Tibial nerve (tissue), 4 donors: ENCODE measurements around the gene ZNF597.

Source experiments
- CTCF ChIP-seq, 5 experiments: fragments of 200-600 bp in 3 of 5; fragments of 450-650 bp in 2 of 5; sonication (generic) in 3 of 5; IDR thresholded peaks; one replicate each; pipeline ENCODE4 v1.5.1; 2016 to 2019; ENCODE audit warnings: antibody characterized with exemption in 5 of 5, mild to moderate bottlenecking in 3 of 5, moderate library complexity in 2 of 5
- EP300 ChIP-seq, 2 donors: sonication (generic); formaldehyde crosslinking; IDR thresholded peaks; one replicate each; pipeline ENCODE4 v1.6.1; 2017; ENCODE audit warnings: antibody characterized with exemption in 2 of 2, mild to moderate bottlenecking in 1 of 2
- POLR2A ChIP-seq, 2 donors: fragments of 450-650 bp; IDR thresholded peaks; one replicate each; pipeline ENCODE4 v1.6.1; 2017; ENCODE audit warnings: antibody characterized with exemption in 2 of 2, mild to moderate bottlenecking in 2 of 2, moderate library complexity in 2 of 2

GRCh38 chr16:3443108-3444031 lies at the start of gene ZNF597, which contains the start of gene NAA60:
- TF ChIP-seq CTCF (IDR thresholded peaks at IDR 0.05) (no peak), POLR2A (IDR thresholded peaks at IDR 0.05) (peak in 1 of 2 donors; percentile 48), EP300 (IDR thresholded peaks at IDR 0.05) (peak; percentile 40 to 50)
